Stomach (tissue), 4 donors: Measurements from ENCODE around the gene SCMH1.

ENCODE experiments used
- EP300 ChIP-seq: sonication (generic); formaldehyde crosslinking; IDR thresholded peaks from one replicate; pipeline ENCODE4 v1.6.1; 2017; ENCODE audit warnings: antibody characterized with exemption
- POLR2AphosphoS5 ChIP-seq, 3 donors: sonication (generic); formaldehyde crosslinking; IDR thresholded peaks; one replicate each; pipeline ENCODE4 v1.6.1; 2016; ENCODE audit warnings: antibody characterized with exemption in 3 of 3
- TF ChIP-seq, protein P1 (sequence below), 7 experiments: fragments of 450-650 bp in 4 of 7; fragments of 200-600 bp in 3 of 7; sonication (generic) in 3 of 7; IDR thresholded peaks; one replicate each; pipeline ENCODE4 v1.5.1; 2016 to 2019; ENCODE audit warnings: antibody characterized with exemption in 7 of 7, control low read depth in 2 of 7, mild to moderate bottlenecking in 1 of 7

DNA sequence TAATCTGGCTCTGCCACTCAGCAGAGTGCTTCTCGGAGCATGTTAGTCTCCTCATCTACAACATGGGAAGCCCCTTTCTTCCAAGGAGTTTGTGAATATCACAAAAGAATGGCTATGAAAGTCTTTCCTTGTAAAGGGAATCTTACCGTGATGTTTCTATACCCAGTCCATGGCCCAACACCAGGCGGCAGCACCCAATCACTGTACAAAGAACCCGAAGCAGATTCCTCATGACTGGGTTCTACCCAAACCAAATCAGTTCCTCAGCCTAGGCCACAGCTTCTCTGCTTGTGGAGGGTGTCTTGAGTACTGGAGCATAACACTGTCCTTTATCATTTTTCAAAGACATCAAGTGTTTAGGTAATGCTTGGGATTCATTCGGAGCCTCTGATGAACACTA is 204.0 kb downstream of the SCMH1 start:
- TF ChIP-seq, protein P1, sequence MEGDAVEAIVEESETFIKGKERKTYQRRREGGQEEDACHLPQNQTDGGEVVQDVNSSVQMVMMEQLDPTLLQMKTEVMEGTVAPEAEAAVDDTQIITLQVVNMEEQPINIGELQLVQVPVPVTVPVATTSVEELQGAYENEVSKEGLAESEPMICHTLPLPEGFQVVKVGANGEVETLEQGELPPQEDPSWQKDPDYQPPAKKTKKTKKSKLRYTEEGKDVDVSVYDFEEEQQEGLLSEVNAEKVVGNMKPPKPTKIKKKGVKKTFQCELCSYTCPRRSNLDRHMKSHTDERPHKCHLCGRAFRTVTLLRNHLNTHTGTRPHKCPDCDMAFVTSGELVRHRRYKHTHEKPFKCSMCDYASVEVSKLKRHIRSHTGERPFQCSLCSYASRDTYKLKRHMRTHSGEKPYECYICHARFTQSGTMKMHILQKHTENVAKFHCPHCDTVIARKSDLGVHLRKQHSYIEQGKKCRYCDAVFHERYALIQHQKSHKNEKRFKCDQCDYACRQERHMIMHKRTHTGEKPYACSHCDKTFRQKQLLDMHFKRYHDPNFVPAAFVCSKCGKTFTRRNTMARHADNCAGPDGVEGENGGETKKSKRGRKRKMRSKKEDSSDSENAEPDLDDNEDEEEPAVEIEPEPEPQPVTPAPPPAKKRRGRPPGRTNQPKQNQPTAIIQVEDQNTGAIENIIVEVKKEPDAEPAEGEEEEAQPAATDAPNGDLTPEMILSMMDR (IDR thresholded peaks at IDR 0.05), result peak in 1 of 7 experiments; percentile 10
- TF ChIP-seq POLR2AphosphoS5 (IDR thresholded peaks at IDR 0.05) (no peak), EP300 (no peak)
